Activated CD4-positive, CD25-positive, alpha-beta regulatory T cell (primary cell): ENCODE data around the gene CYB561.

Experiments used
- DNase-seq, 4 experiments: peaks; one replicate each; lab custom pipeline; 2025; lab: John Stamatoyannopoulos, UW

The CYB561 gene

DNA sequence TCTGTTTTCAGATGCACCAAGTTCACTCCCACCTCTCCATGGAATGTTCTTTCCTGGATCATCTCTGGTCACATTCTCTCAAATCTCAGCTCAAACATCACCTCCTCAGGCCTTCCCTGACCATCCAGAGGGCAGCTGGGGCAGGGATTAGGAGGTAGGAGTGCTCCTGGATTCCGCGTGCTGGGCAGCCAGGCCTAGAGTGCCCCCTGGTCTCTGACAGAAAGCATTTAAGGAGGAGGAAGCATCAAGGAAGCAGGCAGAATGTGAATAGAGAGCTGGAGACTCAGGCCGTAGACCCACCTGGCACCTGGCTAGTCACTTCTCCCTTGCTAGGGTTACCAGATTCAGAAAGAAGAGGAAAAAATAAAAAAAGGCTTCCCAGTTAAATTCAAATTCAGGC, 2.5 kb upstream of the CYB561 start:
- no peak for DNase-seq

DNA sequence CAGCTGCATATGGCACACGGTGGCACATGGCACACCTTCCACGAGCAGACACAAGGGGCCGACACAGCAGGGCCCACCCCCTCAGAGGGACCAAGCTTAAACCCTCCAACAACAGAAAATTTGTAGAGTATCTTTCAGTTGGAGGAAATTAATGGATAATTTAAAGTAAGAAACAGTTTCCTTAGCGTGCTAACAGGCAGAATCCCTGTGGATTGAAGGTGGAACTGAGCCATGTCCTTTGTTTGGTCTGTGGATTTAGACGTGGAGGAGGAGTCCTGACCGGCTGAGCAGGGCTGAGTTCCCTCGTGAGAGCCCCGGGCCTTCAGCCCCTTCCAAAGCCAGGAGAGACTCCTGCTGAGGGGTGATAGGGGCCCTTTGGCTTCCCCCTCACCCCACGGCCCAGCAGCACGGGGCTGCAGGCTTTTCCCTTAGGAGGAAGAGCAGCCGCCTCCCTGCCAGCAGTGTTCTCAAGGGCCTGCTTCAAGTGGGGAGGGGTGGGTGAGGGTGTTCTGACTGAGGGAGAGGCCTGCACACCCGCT, 1.4 kb upstream of the CYB561 start:
- DNase-seq: no peak

- DNase-seq: peak in 1 of 4 experiments; percentile 25
Observed at GRCh38 chr17:63446753-63447470, 806 bp upstream of the CYB561 start.

DNA sequence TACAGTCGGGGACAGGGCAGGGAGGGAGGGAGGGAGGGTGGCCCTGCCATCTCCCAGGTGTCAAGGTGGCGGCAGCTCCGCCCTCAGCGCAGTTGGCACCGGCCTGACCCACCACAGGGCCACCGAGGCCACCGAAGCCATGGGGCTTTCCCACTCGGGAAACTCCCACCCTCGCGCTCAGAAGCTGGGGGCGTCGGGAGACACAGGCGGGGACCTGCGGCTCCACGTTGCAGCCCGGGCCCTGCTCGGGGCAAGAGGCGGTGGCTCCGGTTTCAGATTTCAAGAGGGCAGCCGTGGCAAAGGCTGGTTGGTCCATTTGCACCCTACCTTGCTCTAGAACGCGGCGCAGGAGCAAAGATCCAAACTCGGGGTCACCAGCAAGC, 544 bp downstream of the CYB561 start:
- DNase-seq: peak in 1 of 4 experiments; percentile 12

- no peak for DNase-seq
Observed at GRCh38 chr17:63445065-63445464, 1.0 kb downstream of the CYB561 start.

GRCh38 chr17:63444457-63444856, 1.6 kb downstream of the CYB561 start:
- DNase-seq: no peak

DNA sequence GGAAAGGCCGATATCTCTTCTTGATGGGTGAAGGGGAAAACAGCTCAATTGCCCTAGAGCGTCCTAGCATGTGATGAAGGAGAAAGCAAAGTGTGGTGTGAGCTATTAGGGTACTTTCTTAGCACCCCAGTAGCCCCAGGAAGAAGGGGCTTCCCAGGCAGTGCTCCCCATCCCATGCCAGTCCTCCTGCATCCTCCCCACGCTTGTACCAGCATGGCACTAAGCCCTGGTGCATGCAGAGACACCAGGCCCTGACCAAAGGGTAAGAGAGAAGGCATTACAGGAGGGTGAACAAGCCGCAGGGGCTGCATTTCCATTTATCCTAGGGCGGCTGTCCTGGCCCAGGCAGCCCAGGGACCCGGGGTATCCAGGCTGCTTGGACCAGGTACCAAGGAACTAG, 3.1 kb downstream of the CYB561 start:
- DNase-seq: no peak

DNA sequence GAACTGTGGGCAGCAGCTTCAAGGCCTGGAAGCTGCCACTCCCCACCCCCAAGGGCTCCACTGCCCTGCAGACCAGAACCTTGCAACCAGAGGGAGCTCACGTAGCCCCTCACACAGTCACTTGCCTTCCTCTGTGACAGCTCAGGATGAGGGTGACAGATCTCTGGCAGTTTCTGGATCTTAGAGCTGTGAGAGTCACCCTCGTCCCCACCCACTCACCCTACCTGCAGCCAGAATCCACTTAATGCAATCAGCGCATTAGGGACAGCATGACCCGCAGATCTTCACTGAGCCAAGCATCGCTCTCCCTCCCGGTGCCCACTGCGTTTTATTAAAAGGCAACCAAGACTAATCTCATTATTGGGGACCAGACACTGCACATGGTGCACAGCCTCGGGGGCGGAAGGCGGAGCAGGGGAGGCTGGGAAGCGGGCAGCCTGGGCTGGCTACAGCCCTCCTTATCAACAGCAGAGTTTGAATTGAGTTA, 3.5 kb downstream of the CYB561 start:
- no peak for DNase-seq

- no peak for DNase-seq
Observed at GRCh38 chr17:63442074-63442473, 4.0 kb downstream of the CYB561 start.

DNA sequence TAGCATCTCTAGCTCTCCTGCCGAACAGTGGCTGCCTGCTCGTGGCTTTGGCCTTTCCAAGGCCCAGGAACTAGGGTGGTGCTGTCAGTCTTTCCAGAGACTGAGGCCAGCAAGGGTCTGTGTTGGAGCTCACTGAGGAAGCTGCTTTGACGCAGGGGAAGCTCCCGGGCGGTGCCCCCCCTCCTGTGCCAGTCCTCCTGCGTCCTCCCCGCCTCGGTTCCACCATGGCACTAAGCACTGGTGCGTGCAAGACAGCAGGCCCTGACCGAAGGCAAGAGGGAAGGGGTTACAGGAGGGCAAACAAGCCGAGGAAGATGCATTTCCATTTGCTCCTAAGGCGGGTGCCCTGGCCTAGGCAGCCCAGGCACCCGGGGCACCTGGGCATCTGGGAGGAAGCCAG, 4.5 kb downstream of the CYB561 start:
- DNase-seq: no peak

- no peak for DNase-seq
Observed at GRCh38 chr17:63440770-63441335, 5.3 kb downstream of the CYB561 start.

GRCh38 chr17:63440127-63440769, 5.9 kb downstream of the CYB561 start:
- DNase-seq: no peak

- DNase-seq: no peak
Observed at GRCh38 chr17:63439687-63440086, 6.4 kb downstream of the CYB561 start.

DNA sequence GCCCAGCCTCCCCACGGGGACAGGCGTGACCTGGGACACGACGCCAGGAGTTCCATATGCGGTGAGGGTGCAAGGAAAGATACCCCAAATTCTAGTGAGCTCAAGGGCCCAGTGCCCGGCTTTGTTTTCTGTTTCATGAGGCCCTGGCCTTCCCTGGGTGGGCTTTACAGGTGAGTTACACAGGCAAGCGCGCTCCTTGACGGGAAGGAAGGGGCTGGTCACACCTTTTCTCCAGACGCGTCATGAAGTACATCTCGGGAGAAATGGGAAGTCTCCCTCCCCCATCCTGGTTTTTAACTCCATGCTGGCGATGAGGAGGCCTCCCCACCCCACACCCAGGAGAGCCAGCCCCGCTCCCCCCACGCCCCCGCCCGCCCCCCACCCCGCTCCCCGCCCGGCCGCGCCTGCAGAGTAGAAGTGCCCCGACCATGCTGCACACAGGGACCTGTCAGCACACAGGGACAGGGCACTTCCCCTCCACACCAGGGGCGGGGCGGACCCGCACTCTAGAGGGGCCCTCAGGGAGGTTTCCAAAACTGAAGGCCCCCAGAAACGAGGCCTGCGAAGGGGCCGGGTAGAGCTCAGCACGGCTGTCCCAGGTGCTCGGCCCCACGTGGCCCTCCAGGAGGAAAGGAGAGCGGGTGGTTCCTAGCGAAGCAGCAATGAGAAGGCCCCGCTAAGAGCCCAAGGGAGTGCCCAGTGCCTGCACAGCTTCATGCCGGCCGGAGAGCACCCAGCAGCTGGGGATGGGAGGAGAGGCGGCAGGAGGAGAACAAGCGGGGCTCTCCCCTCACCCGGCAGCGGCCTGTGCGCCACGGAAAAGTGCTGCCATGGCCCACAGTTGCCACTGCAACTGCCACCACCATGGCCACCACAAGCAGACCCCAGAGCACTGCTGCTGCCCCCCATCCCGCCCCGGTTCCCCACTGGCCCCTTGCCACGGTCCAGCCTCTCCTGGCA, 7.7 kb downstream of the CYB561 start:
- no peak for DNase-seq

DNA sequence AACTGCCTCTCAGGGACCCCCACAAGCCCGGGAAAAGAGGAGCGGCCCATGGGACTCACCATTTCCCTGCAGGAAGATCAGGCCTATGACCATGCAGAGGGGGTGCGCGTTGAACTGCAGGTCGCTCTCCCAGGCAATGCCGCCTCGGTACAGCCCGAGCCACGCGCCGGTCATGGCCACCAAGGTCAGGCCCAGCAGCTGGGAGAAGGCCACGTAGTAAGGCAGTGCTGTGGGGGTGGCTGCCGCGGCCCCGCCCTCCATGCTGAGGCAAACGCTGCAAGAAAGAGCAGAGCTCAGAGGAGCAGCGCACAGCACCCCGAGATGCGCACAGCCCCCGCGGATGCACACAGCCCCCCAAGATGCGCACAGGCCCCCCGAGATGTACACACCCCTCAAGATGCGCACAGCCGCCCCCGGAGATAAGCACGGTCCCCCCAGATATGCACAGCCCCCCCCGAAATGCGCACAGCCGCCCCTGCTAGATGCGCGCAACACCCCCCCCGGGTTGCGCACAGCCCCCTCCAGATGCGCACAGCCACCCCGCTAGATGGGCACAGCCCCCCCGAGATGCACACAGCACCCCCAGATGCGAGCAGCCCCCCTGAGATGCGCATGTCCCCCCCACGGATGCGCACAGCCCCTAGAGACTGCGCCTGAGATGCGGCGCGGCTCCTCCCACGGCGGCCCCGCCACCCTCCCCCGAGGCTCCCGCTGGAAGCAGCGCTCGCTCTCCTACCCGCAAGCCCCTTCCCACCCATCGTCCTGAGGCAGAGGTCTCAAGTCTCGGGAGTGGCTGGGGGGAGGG, 8.6 kb downstream of the CYB561 start:
- no peak for DNase-seq

- no peak for DNase-seq
Observed at GRCh38 chr17:63436523-63437110, 9.5 kb downstream of the CYB561 start.

GRCh38 chr17:63435681-63436522, 10.2 kb downstream of the CYB561 start:
- DNase-seq: no peak

- no peak for DNase-seq
Observed at GRCh38 chr17:63434951-63435571, 11.0 kb downstream of the CYB561 start.
